Calu3 (cell line): ENCODE results near the gene FKBP1B. TPM values are rescaled to one million over a fixed set of nuclear protein-coding genes. Genes with fewer than 3 reads are reported as not detected.

Source experiments
- BruUV-seq: library from RNA; stranded (reverse); fragments of 400-500 nt; replicated peaks from 2 replicates; lab custom pipeline; 2021; lab: Mats Ljungman, UMichigan
- CTCF ChIA-PET: fragments of 300-600 bp; sonication (Branson Sonifier 250); formaldehyde crosslinking; loops from one replicate; lab custom pipeline; 2022; ENCODE audit warnings: antibody characterized with exemption; lab: Charles Lee
- DNase-seq: peaks from one replicate; pipeline ENCODE4 v3.0.0; 2022
- H3K27ac Mint-ChIP-seq: one replicate; pipeline ENCODE4 v1.8.0; 2022; ENCODE audit warnings: mixed read lengths; ENCODE audit not compliant: unreplicated experiment
- H3K27me3 Mint-ChIP-seq: one replicate; pipeline ENCODE4 v1.8.0; 2022; ENCODE audit warnings: mixed read lengths; ENCODE audit not compliant: unreplicated experiment
- H3K36me3 Mint-ChIP-seq: one replicate; pipeline ENCODE4 v1.8.0; 2022; ENCODE audit warnings: mild to moderate bottlenecking, moderate library complexity, mixed read lengths; ENCODE audit not compliant: insufficient read depth, unreplicated experiment
- H3K4me1 Mint-ChIP-seq: one replicate; pipeline ENCODE4 v1.8.0; 2022; ENCODE audit warnings: mild to moderate bottlenecking, low read depth, mixed read lengths; ENCODE audit not compliant: unreplicated experiment
- H3K4me3 Mint-ChIP-seq: one replicate; pipeline ENCODE4 v1.8.0; 2022; ENCODE audit warnings: mild to moderate bottlenecking, low read depth, moderate library complexity, mixed read lengths; ENCODE audit not compliant: unreplicated experiment
- H3K9me3 Mint-ChIP-seq: one replicate; pipeline ENCODE4 v1.8.0; 2022; ENCODE audit warnings: low read depth, mixed read lengths; ENCODE audit not compliant: unreplicated experiment
- CTCF ChIP-seq: fragments of 200-600 bp; IDR thresholded peaks from one replicate; pipeline ENCODE4 v1.8.0; 2022; ENCODE audit warnings: antibody characterized with exemption; ENCODE audit not compliant: unreplicated experiment
- intact Hi-C: fragments of 100-400 bp; cut with micrococcal nuclease; formaldehyde crosslinking; loops from one replicate; pipeline ENCODE4 v1.10.0; 2022; ENCODE audit not compliant: unreplicated experiment
- total RNA-seq: library from RNA; stranded (reverse); gene quantifications from 2 replicates; pipeline ENCODE4 v1.2.3, GENCODE V29; 2022

The FKBP1B gene
- total RNA-seq, 1 experiment from 2014 or later: 8.2 TPM

- CTCF ChIA-PET: no interaction called here
Measured at GRCh38 chr2:24055750-24056149, 6.2 kb downstream of the FKBP1B start.

GRCh38 chr2:24058564-24059271 lies 9.2 kb downstream of the FKBP1B start:
- no peak for DNase-seq
- no peaks in the 10 kb centered on the region for H3K9me3 Mint-ChIP-seq
- intact Hi-C loops: no loop called here
- H3K4me3 Mint-ChIP-seq: no peak overlapping the region
- H3K4me1 Mint-ChIP-seq: peaks cover 9% of the 10 kb centered on the region
- CTCF ChIA-PET: interaction anchor here (0.6 to 1.6 kb wide), 2 partner anchors 18 to 764 kb away, joined by 4 read pairs; partner anchors contain the start of gene SF3B6
- BruUV-seq: no TSS peak
- H3K36me3 Mint-ChIP-seq: no peaks in the 10 kb centered on the region
- no peaks in the 10 kb centered on the region for H3K27me3 Mint-ChIP-seq
- TF ChIP-seq CTCF: no peak
- H3K27ac Mint-ChIP-seq: no peak overlapping the region

More at GRCh38 chr2:24055750-24056149, 6.2 kb downstream of the FKBP1B start:
- BruUV-seq: no TSS peak
- Mint-ChIP-seq H3K27me3 (no peaks in the 10 kb centered on the region), H3K36me3 (no peaks in the 10 kb centered on the region), H3K4me1 (peaks cover 9% of the 10 kb centered on the region), H3K4me3 (no peak overlapping the region), H3K9me3 (no peaks in the 10 kb centered on the region), H3K27ac (no peak overlapping the region)
- no peak for TF ChIP-seq CTCF
- DNase-seq: no peak
- intact Hi-C loops: no loop called here

- Mint-ChIP-seq H3K4me1 (no peaks in the 10 kb centered on the region), H3K27me3 (no peaks in the 10 kb centered on the region), H3K4me3 (no peak overlapping the region), H3K9me3 (no peaks in the 10 kb centered on the region), H3K36me3 (peaks cover 11% of the 10 kb centered on the region), H3K27ac (no peak overlapping the region)
- CTCF ChIA-PET: interaction anchor here (1.0 to 1.1 kb wide), 2 partner anchors 15 to 18 kb away, joined by 3 to 4 read pairs; partner anchors contain the start of gene WDCP
- DNase-seq: no peak
- intact Hi-C loops: no loop called here
- no peak for TF ChIP-seq CTCF
- BruUV-seq: no TSS peak
Measured at GRCh38 chr2:24065341-24065740, 15.8 kb downstream of the FKBP1B start.

GRCh38 chr2:24072259-24072658 lies 22.7 kb downstream of the FKBP1B start:
- H3K4me1 Mint-ChIP-seq: peaks cover 15% of the 10 kb centered on the region
- CTCF ChIA-PET: no interaction called here
- no peaks in the 10 kb centered on the region for H3K9me3 Mint-ChIP-seq
- no peak overlapping the region for H3K27ac Mint-ChIP-seq
- intact Hi-C loops: no loop called here
- no peak for DNase-seq
- TF ChIP-seq CTCF: no peak
- H3K27me3 Mint-ChIP-seq: no peaks in the 10 kb centered on the region
- peaks cover 29% of the 10 kb centered on the region for H3K36me3 Mint-ChIP-seq
- no TSS peak for BruUV-seq
- no peak overlapping the region for H3K4me3 Mint-ChIP-seq
